SK-N-MC (cell line): ENCODE measurements around the gene KCTD16.

Experiments used
- EZH2 ChIP-seq: fragments of 200-600 bp; sonication (generic); IDR thresholded peaks from one replicate; pipeline ENCODE4 v1.6.1; 2017; ENCODE audit warnings: antibody characterized with exemption
- POLR2AphosphoS5 ChIP-seq: IDR thresholded peaks from 2 replicates; pipeline ENCODE4 v1.6.1; 2012; ENCODE audit warnings: mild to moderate bottlenecking, low read depth, low read length, borderline replicate concordance

- no peak for TF ChIP-seq POLR2AphosphoS5
- no peak for TF ChIP-seq EZH2
Measured at GRCh38 chr5:144522698-144523097, 352.0 kb downstream of the KCTD16 start.
